MV-4-11 (cell line): ENCODE results near the gene ZKSCAN1.
A peak's percentile ranks its signal among the peaks of the same experiment; 100 is the strongest.
"Not testable (repeated sequence)": the region's sequence is repeated elsewhere in the genome, so short reads cannot be mapped to it uniquely, and the experiment has no call there.

Source experiments
- DNase-seq: peaks from one replicate; lab custom pipeline; 2025; lab: John Stamatoyannopoulos, UW

ZKSCAN1 gene

DNA sequence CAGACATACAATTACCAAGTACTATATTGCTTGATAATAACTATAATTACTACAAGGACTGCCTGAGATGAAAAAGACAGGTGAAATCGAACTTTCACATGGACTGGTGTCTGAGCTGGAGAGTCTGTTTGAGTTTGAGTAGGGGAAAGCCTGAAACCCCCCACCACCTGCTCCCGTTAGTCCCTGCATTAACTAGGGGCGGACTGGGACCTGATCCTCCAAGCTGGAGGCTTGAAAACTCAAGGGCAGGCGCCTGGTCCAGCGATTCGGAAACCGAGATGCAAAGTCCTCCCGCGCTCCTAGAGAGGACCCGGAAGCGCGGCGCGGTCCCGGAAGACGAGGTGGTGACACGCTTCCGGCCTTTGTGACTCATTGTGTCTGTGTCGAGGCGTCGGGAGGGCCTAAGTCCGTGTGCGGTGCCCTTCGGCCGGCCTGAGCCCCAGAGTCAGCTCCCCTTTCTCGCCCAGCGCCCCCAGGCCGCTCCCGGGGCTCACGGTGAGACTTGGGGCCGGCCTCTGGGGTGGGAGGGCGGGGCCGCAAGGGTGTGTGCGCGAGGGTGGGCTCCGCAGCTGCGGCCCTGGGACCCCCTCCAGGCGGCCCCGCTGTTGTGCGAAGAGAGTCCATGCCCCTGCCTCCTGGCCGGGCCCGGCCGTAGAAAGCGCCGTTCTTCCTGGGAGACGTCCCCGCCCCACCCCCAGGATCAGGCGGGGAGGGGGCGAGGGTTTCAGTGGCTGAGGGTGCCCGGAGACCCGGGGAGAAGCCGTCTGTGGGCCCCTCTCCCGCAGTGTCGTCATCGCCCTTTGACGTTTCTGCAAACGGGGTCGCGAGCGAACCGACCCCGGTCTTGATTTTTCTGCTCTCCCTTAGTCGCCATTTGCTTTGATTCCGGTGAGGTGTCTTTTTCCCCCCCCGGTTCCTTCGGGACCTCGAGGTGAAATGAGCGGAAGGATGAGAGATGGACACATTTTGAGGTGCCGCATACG is at the start of gene ZKSCAN1:
Gene ZKSCAN1 (plus strand): TSS at position 365 of the 983 bp plus-strand sequence. CDS start 7,911 bp downstream, outside the sequence.
- peak; percentile 89 for DNase-seq

DNA sequence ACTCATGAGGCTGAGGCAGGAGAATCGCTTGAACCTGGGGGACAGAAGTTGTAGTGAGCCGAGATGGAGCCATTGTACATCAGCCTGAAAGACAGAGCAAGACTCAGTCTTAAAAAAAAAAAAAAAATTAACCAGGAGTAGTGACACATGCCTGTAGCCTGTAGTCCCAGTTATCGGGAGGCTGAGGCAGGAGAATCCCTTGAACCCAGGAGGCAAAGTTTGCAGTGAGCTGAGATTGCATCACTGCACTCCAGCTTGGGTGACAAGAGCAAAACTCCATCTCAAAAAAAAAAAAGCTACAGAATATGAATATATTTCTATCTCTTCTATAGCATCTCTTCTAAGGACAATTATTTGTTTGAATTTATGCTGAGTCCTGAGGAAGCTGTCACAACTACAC is 46.1 kb upstream of the ZKSCAN1 start:
- DNase-seq = no peak

DNA sequence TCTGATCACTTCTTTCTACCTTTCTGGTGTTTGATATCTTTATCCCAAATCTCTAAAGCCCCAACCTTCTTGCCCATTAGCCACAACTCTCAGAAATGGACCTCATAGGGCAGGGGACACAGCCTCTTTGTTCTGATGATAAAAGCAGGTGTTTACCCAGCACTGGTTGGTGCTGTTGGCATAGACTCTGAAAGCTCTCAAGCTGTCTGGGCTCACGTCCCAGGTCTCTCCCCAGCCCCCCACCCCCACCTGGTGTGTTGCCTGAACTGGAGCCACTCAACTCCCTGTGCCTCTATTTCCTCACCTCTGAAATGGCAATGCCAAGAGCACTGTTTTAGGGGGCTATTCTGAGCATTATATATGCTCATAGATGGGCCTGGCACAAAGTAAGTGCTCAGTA is 45.6 kb upstream of the ZKSCAN1 start:
- DNase-seq = not testable (repeated sequence)

DNA sequence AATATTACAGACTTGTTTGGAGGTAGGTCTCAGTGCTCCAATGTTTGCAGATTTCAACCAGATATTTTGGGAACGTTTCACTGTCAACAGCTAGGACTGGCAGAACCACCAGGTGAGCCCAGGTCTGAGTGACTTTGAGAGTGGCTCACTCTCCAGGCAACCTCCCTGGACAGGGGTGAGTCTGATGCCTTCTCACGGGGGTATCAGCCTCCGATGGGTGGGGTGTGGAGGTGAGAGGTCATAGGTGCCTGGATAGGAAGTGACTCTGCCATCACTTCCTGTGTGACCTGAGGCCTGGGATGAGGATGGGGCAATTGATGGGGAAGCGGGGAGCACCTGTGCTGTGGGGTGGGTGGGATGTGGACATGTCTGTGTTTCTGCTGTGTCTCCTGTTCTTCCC is 44.2 kb upstream of the ZKSCAN1 start:
- no peak for DNase-seq

DNA sequence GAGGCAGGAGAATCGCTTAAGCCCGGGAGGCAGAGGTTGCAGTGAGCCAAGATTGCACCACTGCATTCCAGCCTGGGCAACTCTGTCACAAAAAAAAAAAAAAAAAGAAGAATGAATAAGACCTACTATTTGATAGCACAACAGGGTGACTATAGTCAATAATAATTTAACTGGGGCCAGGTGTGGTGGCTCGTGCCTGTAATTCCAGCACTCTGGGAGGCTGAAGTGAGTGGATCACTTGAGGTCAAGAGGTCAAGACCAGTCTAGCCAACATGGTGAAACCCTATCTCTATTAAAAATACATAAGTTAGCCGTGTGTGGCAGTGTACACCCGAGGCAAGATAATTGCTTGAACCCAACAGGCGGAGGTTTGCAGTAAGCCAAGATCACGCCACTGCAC is 41.6 kb upstream of the ZKSCAN1 start:
- DNase-seq = not testable (repeated sequence)

DNA sequence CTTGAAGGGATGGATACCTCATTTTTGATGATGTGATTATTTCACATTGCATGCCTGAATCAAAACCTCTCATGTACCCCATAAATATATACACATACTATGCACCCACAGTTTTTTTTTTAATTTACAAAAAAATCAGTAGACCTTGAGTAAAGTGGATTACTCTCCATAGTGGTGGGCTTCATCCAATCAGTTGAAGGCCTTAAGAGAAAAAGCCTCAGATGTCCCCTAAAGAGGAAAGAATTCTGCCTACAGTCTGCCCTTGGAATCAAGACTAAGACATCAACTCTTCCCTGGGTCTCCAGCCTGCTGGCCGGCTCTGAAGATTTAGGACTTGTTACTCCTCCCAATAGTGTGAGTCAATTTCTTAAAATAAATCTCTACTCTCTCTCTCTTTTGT is 40.7 kb upstream of the ZKSCAN1 start:
- DNase-seq = no peak

DNA sequence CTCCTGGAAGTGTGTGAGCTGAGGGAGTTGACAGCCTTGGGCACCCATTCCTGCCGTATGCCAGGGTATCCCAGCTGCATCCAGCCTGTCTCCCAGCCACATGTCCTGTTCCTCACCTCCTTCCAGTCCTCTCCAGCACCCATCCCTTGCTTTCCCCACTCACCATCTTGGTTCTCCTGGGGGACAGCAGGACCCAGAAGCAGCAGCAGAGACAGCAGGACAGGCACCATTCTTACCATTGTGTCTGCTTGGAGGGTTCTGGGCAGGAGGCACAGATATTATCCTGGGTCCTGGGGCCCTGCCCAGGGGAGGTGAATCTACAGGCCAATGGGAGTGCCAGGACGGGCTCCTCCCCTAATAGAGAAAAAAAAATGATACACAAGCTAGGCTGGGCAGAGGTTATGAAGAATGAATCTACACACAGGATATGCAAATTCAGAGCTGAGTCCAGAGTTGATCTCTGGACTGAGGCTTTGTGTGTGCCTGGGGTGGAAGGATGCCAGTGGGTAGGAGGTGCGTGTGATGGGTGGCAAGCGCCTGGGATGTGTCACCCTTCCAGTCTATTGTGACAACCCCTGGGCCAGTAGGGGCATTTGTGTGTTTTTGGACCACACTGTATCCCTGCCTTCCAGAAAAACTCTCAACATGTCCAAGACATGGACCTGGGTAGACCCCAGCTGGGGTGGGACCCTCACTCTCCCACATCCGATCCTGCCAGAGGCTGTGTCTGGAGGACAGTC is 39.4 kb upstream of the ZKSCAN1 start, which contains the start of gene AZGP1:
Gene AZGP1 (minus strand): TSS at position 250 of the 740 bp plus-strand sequence. CDS start 11 bp downstream, at position 239.
- no peak for DNase-seq

DNA sequence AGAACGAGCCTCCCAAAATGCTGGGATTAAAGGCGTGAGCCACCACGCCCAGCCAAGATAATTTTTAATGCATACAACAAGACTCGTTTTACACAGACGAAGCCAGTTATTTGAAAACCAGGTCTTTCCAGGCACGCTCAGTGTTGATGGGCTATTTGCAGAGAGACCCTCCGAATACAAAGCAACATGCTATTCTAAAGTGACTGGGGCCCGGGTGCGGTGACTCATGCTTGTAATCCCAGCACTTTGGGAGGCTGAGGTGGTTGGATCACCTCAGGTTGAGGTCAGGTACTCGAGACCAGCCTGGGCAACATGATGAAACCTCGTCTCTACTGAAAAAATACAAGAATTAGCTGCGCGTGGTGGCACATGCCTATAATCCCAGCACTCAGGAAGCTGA is 38.8 kb upstream of the ZKSCAN1 start:
- no peak for DNase-seq

DNA sequence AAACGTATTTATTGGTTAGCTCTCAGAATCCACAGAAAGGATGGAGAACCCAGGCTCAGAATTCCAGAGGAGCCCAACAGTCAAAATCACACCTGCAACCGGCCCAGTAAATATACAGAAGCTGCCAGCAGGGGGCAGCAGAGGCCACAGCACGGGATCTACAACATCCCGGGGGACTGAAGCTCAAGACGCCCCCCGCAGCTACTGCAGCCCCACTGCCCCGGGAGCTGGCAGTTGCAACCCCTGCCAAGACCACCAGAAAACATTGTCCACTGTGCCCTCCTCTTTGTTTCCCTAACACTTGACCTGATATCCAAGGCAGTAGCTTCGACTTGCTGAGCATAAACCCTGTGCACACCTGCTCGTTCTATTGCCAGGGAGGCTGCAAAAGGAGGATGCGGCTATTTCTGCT is 35.6 kb upstream of the ZKSCAN1 start:
- not testable (repeated sequence) for DNase-seq

DNA sequence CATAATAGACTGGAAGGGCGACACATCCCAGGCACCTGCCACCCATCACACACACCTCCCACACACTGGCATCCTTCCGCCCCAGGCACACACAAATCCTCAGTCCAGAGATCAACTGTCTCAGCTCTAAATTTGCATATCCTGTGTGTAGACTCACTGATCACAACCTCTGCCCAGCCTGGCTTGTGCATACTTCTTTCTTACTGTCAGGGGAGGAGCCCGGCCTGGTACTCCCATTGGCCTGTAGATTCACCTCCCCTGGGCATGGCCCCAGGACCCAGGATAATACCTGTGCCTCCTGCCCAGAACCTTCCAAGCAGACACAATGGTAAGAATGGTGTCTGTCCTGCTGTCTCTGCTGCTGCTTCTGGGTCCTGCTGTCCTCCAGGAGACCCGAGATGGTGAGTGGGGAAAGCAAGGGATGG is 34.9 kb upstream of the ZKSCAN1 start:
- not testable (repeated sequence) for DNase-seq

DNA sequence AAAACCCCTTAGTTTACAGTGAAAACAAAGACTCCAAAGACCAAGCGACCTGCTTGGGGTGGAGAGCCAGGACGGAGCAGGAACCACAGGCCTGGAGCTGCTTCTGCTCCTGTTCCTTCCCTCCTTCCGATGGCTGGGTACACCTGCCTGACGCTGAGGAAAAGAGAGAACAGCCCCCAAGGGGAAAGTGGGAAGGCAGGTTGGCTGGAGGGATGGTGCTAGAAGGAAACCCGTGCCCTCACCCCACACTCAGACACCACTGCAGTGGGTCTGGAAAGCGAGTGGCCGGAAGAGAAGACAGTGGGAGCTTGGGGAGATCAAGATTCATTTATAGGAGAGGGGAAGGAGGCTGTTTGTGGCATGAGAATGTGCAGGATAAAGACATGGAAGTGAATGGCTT is 34.3 kb upstream of the ZKSCAN1 start:
- DNase-seq = not testable (repeated sequence)

DNA sequence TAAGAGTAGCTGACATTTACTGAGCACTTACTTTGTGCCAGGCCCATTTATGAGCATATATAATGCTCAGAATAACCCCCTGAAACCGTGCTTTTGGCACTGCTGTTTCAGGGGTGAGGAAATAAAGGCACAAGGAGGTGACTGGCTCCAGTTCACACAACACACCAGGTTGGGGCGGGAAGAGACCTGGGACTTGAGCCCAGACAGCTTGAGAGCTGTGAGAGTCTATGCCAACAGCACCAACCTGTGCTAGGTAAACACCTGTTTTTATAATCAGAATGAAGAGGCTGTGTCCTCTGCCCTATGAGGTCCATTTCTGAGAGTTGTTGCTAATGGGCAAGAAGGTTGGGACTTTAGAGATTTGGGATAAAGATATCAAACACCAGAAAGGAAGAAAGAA is 30.8 kb upstream of the ZKSCAN1 start:
- DNase-seq = no peak

DNA sequence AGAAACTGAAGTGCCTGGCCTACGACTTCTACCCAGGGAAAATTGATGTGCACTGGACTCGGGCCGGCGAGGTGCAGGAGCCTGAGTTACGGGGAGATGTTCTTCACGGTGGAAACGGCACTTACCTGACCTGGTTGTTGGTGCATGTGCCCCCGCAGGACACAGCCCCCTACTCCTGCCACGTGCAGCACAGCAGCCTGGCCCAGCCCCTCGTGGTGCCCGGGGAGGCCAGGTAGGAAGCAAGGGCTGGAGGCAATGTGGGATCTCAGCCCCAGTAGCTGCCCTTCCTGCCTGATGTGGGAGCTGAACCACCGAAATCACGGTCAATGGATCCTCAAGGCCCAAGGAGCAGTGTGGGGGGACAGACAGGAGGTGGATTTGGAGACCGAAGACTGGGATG is 28.1 kb upstream of the ZKSCAN1 start:
- not testable (repeated sequence) for DNase-seq

DNA sequence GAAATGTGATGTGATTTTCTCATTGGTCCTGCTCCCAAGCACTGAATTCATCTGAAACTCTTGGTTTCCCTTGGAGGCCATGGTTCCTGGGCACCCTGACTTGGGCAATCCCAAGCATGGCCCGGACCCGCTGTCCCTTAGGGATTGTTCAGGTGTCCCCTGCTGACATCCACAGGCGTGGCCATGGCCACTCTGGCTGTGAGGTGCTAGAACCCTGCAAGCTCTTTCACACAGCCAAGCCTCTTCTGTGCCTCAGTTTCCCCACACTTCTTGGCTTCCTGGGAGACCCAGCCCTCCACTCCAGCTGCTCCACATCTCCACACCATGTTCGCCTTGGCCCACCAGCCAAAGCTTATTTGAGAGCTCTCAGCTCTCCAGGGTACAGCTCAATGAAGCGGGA is 27.6 kb upstream of the ZKSCAN1 start:
- DNase-seq = no peak

DNA sequence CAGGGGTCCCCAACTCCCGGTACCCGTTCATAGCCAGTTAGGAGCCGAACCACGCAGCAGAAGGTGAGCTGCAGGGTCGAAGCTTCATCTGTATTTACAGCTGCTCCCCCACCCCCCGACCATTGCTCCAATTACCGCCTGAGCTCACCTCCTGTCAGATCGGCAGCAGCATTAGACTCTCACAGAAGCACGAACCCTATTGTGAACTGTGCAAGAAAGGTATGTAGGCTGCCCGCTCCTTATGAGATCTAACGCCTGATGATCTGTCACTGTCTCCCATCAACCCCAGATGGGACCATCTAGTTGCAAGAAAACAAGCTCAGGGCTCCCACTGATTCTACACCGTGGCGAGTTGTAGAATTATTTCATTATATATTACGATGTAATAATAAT is 24.9 kb upstream of the ZKSCAN1 start:
- DNase-seq = no peak

DNA sequence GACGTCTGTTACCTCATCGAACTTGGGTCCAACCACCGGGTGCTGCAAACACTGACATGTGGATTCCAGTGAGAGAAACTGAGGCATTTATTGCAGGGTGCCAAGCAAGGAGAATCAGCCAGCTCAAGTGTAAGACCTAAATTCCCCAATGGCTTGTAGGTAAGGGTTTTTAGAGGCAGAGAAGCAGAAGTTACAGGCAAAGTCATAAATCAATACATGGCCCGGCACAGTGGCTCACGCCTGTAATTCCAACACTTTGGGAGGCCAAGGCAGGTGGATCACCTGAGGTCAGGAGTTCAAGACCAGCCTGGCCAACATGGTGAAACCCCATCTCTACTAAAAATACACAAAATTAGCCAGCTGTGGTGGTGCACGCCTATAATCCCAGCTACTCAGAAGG is 23.9 kb upstream of the ZKSCAN1 start:
- DNase-seq = not testable (repeated sequence)

DNA sequence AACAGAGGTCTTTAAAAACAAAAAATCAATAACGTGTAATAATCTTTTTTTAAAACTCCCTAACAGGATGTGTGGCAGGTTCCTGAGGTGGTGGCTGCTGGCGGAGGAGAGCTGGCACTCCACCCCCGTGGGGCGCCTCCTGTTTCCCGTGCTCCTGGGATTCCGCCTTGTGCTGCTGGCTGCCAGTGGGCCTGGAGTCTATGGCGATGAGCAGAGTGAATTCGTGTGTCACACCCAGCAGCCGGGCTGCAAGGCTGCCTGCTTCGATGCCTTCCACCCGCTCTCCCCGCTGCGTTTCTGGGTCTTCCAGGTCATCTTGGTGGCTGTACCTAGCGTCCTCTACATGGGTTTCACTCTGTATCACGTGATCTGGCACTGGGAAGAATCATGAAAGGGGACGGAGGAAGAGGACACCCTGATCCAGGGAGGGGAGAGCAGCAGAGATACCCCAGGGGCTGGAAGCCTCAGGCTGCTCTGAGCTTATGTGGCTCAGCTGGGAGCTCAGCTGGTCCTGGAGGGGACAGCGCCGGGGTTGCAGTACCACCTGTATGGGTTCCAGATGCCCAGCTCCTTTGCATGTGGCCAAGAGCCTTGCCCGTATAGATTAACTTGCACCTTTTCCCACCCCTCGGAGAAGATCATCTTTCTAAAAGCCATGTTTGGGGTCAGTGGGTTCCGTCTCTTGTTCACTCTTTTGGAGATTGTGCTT is 22.9 kb upstream of the ZKSCAN1 start:
- DNase-seq = no peak

DNA sequence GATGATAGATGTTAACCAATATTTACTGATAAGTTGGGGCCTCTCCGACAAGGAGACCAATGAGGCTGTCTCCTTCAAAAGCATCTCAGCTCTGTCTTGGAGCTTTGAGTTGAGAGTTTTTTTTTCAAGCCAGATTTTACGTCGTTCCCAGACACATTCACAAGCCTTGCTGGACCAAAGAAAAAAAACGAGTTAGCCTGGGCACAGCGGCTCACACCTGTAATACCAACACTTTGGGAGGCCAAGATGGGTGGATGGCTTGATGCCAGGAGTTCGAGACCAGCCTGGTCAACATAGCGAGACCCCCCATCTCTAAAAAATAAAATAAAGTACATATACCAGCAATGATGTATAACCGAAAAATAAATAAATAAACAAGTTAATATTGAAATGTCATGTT is 20.6 kb upstream of the ZKSCAN1 start:
- DNase-seq = no peak

DNA sequence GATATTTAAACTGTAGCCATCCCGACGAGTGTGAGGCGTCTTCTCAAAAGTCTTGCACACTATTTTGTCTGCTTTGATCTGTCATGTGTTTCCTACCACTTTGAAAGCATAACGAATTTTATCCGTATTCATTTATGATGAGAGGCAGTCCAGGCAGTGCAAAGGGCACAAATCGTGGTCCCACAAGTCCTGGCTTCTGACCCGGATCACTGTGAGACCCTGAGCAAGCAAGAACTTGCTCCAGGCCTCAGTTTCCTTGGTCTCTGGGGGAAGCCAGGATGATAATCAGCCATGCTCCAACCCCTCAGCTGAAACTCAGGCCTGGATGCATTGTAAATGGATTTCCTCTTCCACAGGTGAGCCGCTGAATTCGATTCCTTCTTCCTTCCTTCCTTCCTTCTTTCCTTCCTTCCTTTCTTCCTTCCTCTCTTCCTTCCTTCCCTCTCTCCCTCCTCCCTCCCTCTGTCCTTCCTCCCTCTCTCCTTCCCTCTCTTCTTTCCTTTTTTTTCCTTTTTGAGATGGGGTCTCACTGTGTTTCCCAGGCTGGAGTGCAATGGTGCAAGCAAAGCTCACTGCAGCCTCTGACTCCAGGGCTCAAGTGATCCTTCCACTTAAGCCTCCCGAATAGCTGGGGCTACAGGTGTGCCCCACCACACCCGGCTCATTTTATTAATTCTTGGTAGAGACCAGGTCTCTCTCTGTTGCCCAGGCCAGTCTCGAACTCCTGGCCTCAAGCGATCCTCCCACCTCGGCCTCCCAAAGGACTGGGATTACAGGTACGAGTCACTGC is 18.4 kb upstream of the ZKSCAN1 start:
- no peak for DNase-seq

DNA sequence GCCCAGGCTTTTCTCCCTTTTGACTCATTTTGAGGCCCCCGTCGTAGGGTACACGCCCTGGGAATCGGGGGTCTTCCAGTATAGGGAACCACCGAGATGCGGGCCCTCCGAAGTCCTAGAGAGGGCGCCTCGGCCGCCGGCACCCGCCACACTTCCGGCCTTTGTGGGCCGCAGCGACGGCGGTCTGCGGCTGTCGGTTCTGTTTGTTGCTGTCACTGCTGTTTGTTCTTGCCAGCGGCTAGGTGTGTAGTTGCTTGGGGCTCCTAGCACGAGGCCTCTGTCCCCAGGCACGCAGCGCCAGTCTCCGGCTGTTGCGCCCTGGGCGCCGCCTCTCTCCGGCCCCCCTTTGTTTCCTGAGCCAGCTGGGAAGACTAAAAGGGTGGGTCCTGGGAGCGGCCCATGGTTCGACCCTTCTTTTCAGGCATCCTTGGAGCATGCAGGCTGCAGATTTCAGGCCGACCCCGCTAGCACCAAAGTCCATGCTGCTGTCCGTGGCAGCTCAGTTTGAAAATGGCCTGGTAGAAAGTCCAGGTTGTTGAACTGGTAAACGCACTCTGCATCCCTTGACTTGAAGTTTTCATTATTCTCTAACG is 17.8 kb upstream of the ZKSCAN1 start:
- DNase-seq = peak; percentile 39

DNA sequence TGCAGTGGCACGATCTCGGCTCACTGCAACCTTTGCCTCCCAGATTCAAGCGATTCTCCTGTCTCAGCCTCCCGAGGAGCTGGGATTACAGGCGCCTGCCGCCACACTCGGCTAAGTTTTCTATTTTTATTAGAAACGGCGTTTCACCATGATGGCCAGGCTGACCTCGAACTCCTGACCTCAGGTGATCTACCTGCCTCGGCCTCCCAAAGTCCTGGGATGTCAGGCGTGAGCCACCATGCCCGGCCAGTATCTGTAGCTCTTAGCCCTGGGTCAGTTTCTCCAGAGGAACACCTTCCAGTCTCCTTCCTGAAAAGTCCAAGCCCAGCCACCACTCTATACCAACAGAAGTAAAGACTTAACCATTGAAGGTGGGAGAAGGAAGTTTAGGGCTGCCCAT is 15.2 kb upstream of the ZKSCAN1 start:
- no peak for DNase-seq
